GM12874 (cell line): ENCODE measurements around the gene ATXN7L1.

Experiments used
- TF ChIP-seq, protein P1 (sequence below): IDR thresholded peaks from 2 replicates; pipeline ENCODE4 v1.5.1; 2011; ENCODE audit warnings: low read depth, mild to moderate bottlenecking, control low read depth, low read length, moderate library complexity; ENCODE audit not compliant: insufficient read depth

Gene ATXN7L1

DNA sequence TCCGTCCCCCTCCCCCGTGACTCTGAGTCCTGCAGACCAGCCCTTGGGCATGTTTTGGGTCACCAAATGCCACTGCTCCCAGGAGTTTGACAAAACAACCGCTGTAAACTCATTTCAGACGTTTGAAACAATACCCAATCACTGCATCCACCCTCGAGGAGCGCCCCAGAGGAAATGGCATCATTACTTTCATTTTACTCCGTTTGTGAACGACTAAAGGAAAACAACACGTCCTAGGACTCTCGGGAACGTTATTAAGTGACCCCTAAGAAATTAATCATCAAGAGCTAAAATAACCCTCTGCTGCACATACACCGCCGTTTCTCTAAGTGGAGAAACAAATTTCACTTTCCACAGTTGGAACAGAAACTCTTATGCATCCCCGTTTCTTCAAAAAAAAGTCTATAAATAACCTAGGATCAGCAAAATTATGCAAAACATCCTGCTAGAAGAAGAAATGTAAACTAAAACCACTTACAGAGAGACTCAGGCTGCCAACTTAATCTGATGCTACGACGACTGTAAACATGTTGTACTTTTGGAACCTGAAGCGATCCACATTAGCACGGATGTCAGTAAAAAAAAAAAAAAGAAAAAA, 185.2 kb downstream of the ATXN7L1 start:
- TF ChIP-seq, protein P1, sequence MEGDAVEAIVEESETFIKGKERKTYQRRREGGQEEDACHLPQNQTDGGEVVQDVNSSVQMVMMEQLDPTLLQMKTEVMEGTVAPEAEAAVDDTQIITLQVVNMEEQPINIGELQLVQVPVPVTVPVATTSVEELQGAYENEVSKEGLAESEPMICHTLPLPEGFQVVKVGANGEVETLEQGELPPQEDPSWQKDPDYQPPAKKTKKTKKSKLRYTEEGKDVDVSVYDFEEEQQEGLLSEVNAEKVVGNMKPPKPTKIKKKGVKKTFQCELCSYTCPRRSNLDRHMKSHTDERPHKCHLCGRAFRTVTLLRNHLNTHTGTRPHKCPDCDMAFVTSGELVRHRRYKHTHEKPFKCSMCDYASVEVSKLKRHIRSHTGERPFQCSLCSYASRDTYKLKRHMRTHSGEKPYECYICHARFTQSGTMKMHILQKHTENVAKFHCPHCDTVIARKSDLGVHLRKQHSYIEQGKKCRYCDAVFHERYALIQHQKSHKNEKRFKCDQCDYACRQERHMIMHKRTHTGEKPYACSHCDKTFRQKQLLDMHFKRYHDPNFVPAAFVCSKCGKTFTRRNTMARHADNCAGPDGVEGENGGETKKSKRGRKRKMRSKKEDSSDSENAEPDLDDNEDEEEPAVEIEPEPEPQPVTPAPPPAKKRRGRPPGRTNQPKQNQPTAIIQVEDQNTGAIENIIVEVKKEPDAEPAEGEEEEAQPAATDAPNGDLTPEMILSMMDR = no peak

DNA sequence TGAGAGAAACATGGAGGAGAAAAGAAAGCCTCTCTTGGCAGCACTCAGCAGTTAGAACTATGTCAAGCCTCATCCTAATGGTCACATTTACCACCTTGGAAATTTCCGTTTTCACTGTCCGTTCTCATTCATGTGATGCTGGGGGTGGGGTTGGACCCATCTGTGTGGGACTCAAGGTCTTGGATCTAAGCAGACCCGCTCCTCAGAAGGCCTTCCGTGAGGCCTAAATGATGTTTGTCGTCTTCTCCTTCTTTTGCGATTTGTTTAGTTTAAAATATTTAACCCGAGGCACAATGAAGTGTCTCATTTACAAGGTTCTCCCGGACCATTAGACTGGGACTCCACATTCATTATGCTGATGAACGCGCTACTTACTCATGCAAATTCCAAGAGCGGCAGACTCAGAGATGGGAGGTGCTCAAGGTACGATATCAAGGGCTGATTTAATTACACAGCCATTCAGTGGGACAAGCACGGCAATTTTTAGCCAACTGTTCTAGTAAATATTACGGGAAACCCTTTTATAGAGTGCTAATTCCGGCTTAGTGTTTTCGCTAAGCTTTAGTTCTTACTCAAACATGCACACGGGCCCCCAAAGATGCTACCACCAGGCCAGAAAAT, 186.0 kb downstream of the ATXN7L1 start:
- TF ChIP-seq, protein P1 = no peak

DNA sequence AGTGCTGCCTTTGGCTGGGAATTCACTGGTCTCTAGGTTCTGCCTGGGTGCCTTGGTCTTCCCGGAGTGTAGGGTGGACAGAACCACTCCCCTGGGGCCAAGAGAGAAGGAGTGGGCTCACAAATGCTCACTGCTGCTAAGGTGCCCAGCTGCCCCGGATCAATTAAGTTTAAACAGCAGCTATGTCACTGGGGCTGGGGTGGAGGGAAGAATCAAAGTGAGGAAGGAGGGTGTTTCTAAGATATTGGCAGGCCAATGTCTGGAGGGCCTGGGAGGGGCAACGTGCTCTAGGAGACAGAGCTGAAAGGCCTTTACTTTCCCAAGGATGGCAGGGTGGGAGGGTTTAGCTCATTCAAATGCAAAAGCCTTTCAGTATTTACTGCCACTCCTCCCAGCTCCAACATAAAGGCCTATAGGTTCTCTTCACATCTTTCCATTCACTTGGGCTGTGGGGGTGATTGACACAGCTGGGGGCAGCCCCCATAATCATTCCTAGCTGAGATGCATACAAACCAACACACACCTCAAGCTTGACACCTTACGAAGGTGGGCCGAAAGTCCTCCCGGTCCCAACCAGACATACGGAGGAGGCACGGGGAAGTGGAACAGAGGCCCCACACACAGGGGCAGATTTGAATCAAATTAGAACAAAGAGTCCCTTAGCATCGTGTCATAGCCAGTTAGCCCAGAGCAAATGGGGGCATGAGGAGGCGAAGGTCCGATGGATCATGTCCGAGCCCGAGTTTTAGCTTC, 187.2 kb downstream of the ATXN7L1 start:
- TF ChIP-seq, protein P1 = no peak

DNA sequence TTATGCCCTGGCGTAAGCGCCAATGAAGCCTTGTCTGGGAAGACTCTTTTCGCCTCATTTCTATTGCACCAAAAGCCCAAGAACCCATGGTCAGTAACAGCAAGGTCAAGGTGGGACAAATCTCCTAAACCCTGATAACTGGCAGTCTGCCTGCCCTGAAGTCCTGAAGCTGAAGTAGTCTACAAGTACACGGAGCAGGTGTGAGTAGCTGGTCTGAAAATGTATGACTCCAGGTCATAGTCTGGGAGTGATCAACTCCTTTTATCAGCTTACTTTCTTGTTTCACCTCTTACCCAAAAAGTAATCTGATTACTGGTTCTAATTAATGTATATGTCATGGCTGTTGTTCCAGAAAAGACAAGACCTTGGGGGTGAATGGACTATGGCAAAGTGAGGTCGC, 187.8 kb downstream of the ATXN7L1 start:
- TF ChIP-seq, protein P1 = no peak

DNA sequence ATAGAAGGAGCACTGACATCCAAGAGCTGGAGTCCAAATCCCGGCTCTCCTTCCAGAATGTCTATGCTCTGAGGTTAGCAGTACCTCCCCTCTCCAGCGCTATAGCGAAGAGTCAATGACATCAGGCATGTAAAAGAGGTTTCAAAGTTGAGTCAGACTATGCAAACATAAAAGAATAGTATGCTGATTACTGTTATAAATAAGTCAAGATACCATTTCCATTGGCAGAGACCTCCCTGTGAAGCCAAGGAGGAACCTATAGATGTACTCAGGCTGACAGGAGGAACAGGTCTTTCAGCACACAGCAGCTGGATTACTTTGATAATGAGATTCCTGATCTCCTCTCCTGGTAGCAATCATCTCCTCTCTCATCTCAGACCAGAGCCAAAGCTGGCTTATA, 191.2 kb downstream of the ATXN7L1 start:
- TF ChIP-seq, protein P1 = no peak

DNA sequence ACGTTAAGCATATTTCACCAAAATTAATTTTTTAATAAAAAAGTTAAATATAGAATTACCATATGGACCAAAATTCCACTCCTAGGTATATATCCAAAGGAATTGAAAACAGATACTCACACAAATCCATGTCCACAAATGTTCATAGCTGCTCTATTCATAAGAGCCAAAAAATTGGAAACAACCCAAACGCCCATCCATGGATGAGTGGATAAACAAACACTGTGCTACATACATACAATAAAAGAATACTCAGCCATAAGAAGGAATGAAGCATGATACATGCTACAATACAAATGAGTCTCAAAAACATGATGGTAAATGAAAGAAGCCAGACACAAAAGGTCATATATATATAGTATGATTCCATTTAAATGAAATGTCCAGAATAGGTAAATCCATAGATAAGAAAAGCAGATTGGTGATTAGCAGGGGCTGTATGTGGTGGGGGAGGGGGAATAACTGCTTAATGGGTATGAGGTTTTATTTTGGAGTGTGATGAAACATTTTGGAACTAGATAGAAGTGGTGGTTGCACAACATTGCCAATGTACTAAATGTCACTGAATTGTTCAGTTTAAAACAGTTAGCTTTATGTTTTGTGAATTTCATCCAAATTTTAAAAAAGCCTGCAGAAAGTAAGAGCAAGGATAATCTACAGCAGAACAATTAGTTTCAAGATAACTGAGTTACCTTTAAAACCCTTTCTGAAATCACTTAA, 193.9 kb downstream of the ATXN7L1 start:
- TF ChIP-seq, protein P1 = no peak
